Heart left ventricle (tissue), 13 donors: ENCODE data around the gene TMEM209.

Experiments
- CTCF ChIP-seq, 12 donors: fragments of 200-600 bp; sonication (generic) in 4 of 12; IDR thresholded peaks; one replicate each; pipeline versions ENCODE4 v1.5.0 to v1.8.0; 2018 to 2022; ENCODE audit warnings: antibody characterized with exemption in 12 of 12, mild to moderate bottlenecking in 5 of 12
- POLR2A ChIP-seq, 2 donors: fragments of 450-650 bp; IDR thresholded peaks; one replicate each; pipeline ENCODE4 v1.6.1; 2017; ENCODE audit warnings: antibody characterized with exemption in 2 of 2, mild to moderate bottlenecking in 2 of 2, moderate library complexity in 2 of 2
- donor health status: ischemic (EF 13 %, LVEDD 7.1; RV severe dilation, severe dysfunction).
- donor health status: DM: no; HTN: yes; CAD: no.
- donor health status: DM: no; HTN: no; CAD: no.
- donor health status: ischemic (EF 25% LVEDD 6.9; RV normal size, moderate dysfunction).
- donor health status: ischemic (EF 25% LVEDD 5.7; RV mildly dilated, moderate dysfunction).
- donor health status: ischemic (EF 35%, LVEDD 5.7; RV mildly dilated, moderate dysfunction).
- donor health status: nonischemic (EF 11% LVEDD 7.7; RV severe dilation, severe dysfunction).
- donor health status: DM: yes; HTN: yes; CAD: no.
- donor health status: PGD.
- donor health status: ischemic (EF 29% LVEDD 5.4; RV normal size, mild dysfunction).
- donor health status: nonischemic (EF 23%, LVEDD 6.1; RV moderate dilation, normal function).

DNA sequence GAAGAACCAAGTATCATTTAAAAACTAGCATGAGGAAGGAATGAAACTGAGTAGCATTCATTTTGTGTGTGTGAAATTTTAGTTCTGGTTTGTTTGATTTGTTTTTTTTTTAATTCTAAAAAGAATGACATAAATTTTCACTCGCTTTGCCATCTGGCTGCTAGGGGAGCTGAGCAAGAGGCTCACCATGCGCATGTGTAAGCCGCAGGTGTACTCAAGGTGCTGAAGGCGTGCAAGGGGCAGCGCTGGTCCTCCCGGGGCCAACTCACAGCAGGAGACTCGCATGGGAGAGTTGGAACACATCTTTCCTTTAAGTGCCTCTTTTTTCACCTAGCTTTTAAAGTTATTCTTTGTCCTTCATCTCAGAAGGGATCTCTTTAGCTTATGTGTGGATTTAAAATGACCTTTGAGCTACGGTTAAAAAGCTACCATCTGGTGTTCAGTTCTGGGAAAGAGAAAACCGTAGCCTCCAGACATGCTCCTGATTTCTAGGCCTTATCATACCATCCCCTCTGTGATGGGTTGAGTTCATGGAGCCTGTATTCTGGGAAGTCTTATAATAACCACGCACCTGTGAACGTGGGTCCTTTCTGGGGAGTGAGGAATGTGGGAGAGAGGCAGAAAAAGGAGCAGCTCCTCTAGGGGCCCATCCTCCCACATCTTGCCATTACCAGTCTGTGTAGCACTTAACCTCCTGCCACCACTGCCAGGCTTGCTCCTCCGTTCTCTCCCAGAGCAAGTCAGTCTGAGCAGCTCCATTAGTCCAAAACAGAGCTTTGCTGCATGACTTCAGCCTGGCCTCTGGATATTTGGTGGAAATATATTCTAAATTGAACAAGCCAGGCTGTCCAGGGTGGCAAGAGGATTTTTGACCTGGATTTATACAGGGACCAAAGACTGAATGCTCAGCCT lies 73.0 kb downstream of the TMEM209 start:
- TF ChIP-seq POLR2A (IDR thresholded peaks at IDR 0.05): no peak
- no peak for TF ChIP-seq CTCF (IDR thresholded peaks at IDR 0.05)
